OCI-LY1 (cell line): Measurements from ENCODE around the gene FAM240A.

Source experiments
- H2AFZ ChIP-seq: fragments of 200-600 bp; sonication (generic), shearing (Covaris generic); 2 replicates; pipeline ENCODE4 v1.6.0; 2014; ENCODE audit warnings: antibody characterized with exemption, mild to moderate bottlenecking, low read length
- H3F3A ChIP-seq: fragments of 200-600 bp; sonication (generic), shearing (Covaris generic); 2 replicates; pipeline ENCODE4 v1.6.0; 2014; ENCODE audit warnings: mild to moderate bottlenecking, antibody characterized with exemption, low read length, moderate library complexity; ENCODE audit not compliant: insufficient read depth
- H3K27ac ChIP-seq: fragments of 200-600 bp; sonication (generic); 2 replicates; pipeline ENCODE4 v1.5.1; 2014; ENCODE audit warnings: low read length, mixed run types, mild to moderate bottlenecking, low read depth; ENCODE audit not compliant: poor library complexity, severe bottlenecking
- H3K27me3 ChIP-seq: fragments of 200-600 bp; sonication (generic); 2 replicates; pipeline ENCODE4 v1.6.0; 2014; ENCODE audit warnings: antibody characterized with exemption, mild to moderate bottlenecking, low read length, moderate library complexity; ENCODE audit not compliant: insufficient read depth
- H3K36me3 ChIP-seq: fragments of 200-600 bp; sonication (generic); 2 replicates; pipeline ENCODE4 v1.6.1; 2014; ENCODE audit warnings: mild to moderate bottlenecking, antibody characterized with exemption, low read length, moderate library complexity, mixed read lengths; ENCODE audit not compliant: insufficient read depth
- H3K4me1 ChIP-seq: fragments of 200-600 bp; sonication (generic); 2 replicates; pipeline ENCODE4 v1.5.1; 2014; ENCODE audit warnings: mild to moderate bottlenecking, low read length, moderate library complexity; ENCODE audit not compliant: insufficient read depth, severe bottlenecking
- H3K4me2 ChIP-seq: fragments of 200-600 bp; sonication (generic), shearing (Covaris generic); 2 replicates; pipeline ENCODE4 v1.6.1; 2014; ENCODE audit warnings: low read length
- H3K4me3 ChIP-seq: fragments of 200-600 bp; sonication (generic); 2 replicates; pipeline ENCODE4 v1.5.1; 2014; ENCODE audit warnings: low read length, low read depth, mild to moderate bottlenecking, mixed read lengths; ENCODE audit not compliant: poor library complexity, severe bottlenecking
- H3K79me2 ChIP-seq: fragments of 200-600 bp; shearing (Covaris generic); 2 replicates; pipeline ENCODE4 v1.6.1; 2016; ENCODE audit warnings: mixed run types, low read length, mixed read lengths; ENCODE audit not compliant: insufficient read depth
- H3K9ac ChIP-seq: fragments of 200-600 bp; sonication (generic), shearing (Covaris generic); 2 replicates; pipeline ENCODE4 v1.6.1; 2014; ENCODE audit warnings: mild to moderate bottlenecking, low read length, mixed read lengths
- H3K9me2 ChIP-seq: fragments of 200-600 bp; sonication (generic), shearing (Covaris generic); 2 replicates; pipeline ENCODE4 v1.6.1; 2014; ENCODE audit warnings: low read depth, mild to moderate bottlenecking, low read length, mixed read lengths
- H3K9me3 ChIP-seq: fragments of 200-600 bp; shearing (Covaris generic); 2 replicates; pipeline ENCODE4 v1.6.1; 2014; ENCODE audit warnings: low read length, mixed read lengths
- H4K20me1 ChIP-seq: fragments of 200-600 bp; sonication (generic), shearing (Covaris generic); 2 replicates; pipeline ENCODE4 v1.6.0; 2016; ENCODE audit warnings: mild to moderate bottlenecking, low read length; ENCODE audit not compliant: insufficient read depth
- CTCF ChIP-seq: fragments of 200-600 bp; sonication (generic), shearing (Covaris generic); IDR thresholded peaks from 2 replicates; pipeline ENCODE4 v1.5.1; 2017; ENCODE audit warnings: mild to moderate bottlenecking, antibody characterized with exemption, low read length, moderate library complexity, mixed read lengths
- EZH2 ChIP-seq: fragments of 200-600 bp; sonication (generic), shearing (Covaris generic); IDR thresholded peaks from 2 replicates; pipeline ENCODE4 v1.8.0; 2017; ENCODE audit warnings: borderline replicate concordance, mixed run types, mild to moderate bottlenecking, antibody characterized with exemption, low read length, moderate library complexity, mixed read lengths

FAM240A gene

GRCh38 chr3:46619845-46620778, 7.8 kb downstream of the FAM240A start:
- H3K27ac ChIP-seq, result no peak overlapping the region
- H2AFZ ChIP-seq, result no peak overlapping the region
- H3K9ac ChIP-seq, result no peak overlapping the region
- H3K9me3 ChIP-seq, result no peaks in the 10 kb centered on the region
- H3K36me3 ChIP-seq, result no peaks in the 10 kb centered on the region
- H3F3A ChIP-seq, result no peaks in the 10 kb centered on the region
- H3K27me3 ChIP-seq, result no peaks in the 10 kb centered on the region
- TF ChIP-seq EZH2 (no peak), CTCF (no peak)
- no peaks in the 10 kb centered on the region for H3K9me2 ChIP-seq
- H4K20me1 ChIP-seq, result no peaks in the 10 kb centered on the region
- H3K79me2 ChIP-seq, result no peaks in the 10 kb centered on the region
- H3K4me1 ChIP-seq, result no peaks in the 10 kb centered on the region
- H3K4me2 ChIP-seq, result no peak overlapping the region
- no peak overlapping the region for H3K4me3 ChIP-seq

- Histone ChIP-seq H3K9me2 (no peaks in the 10 kb centered on the region), H3K79me2 (no peaks in the 10 kb centered on the region), H3K27ac (no peak overlapping the region), H4K20me1 (no peaks in the 10 kb centered on the region), H3K9me3 (no peaks in the 10 kb centered on the region), H3K36me3 (no peaks in the 10 kb centered on the region), H3K27me3 (no peaks in the 10 kb centered on the region), H3K9ac (no peak overlapping the region), H3F3A (no peaks in the 10 kb centered on the region), H2AFZ (no peak overlapping the region), H3K4me3 (no peak overlapping the region), H3K4me1 (no peaks in the 10 kb centered on the region), H3K4me2 (no peak overlapping the region)
- TF ChIP-seq CTCF, result no peak
- no peak for TF ChIP-seq EZH2
Observed at GRCh38 chr3:46624533-46624932, 12.2 kb downstream of the FAM240A start.

- no peaks in the 10 kb centered on the region for H3K79me2 ChIP-seq
- no peak overlapping the region for H3K27ac ChIP-seq
- H3K9me2 ChIP-seq, result no peaks in the 10 kb centered on the region
- no peak overlapping the region for H3K9ac ChIP-seq
- no peak overlapping the region for H3K4me2 ChIP-seq
- H3K4me1 ChIP-seq, result no peaks in the 10 kb centered on the region
- no peaks in the 10 kb centered on the region for H3K36me3 ChIP-seq
- no peaks in the 10 kb centered on the region for H3K27me3 ChIP-seq
- no peak overlapping the region for H3K4me3 ChIP-seq
- H3F3A ChIP-seq, result no peaks in the 10 kb centered on the region
- H2AFZ ChIP-seq, result no peak overlapping the region
- H3K9me3 ChIP-seq, result no peaks in the 10 kb centered on the region
- no peaks in the 10 kb centered on the region for H4K20me1 ChIP-seq
- TF ChIP-seq CTCF (no peak), EZH2 (no peak)
Observed at GRCh38 chr3:46624975-46625490, 12.7 kb downstream of the FAM240A start.
